GM12864 (cell line): ENCODE results near the gene BOD1L1.

Source experiments
- DNase-seq: peaks from one replicate; pipeline ENCODE4 v3.0.0-alpha.2; 2011; ENCODE audit warnings: low read depth
- H3K4me3 ChIP-seq: 2 replicates; pipeline ENCODE4 v1.5.1; 2011; ENCODE audit warnings: mild to moderate bottlenecking, low read depth, low read length, control low read depth
- CTCF ChIP-seq: IDR thresholded peaks from 2 replicates; pipeline ENCODE4 v1.5.1; 2011; ENCODE audit warnings: low read depth, mild to moderate bottlenecking, moderate library complexity, low read length, control low read depth, inconsistent platforms; ENCODE audit errors: missing control alignments

BOD1L1 gene

GRCh38 chr4:13543839-13544605, 83.5 kb downstream of the BOD1L1 start, which contains the start of gene NKX3-2:
Gene NKX3-2, minus strand, starts transcription at chr4:13544508. Its CDS starts 94 bp downstream, at chr4:13544414.
- TF ChIP-seq CTCF: no peak
- H3K4me3 ChIP-seq: peak within 1 kb of the TSS; percentile 55
- no peak for DNase-seq

- TF ChIP-seq CTCF: no peak
- DNase-seq: no peak
- no peak overlapping the region for H3K4me3 ChIP-seq
Measured at GRCh38 chr4:13543032-13543838, 84.3 kb downstream of the BOD1L1 start.

- no peak for TF ChIP-seq CTCF
- H3K4me3 ChIP-seq: no peak overlapping the region
- DNase-seq: no peak
Measured at GRCh38 chr4:13542577-13543031, 84.9 kb downstream of the BOD1L1 start.

GRCh38 chr4:13541720-13542576, 85.6 kb downstream of the BOD1L1 start:
- peak; percentile 42 for TF ChIP-seq CTCF
- no peak for DNase-seq

GRCh38 chr4:13541176-13541604, 86.3 kb downstream of the BOD1L1 start:
- no peak for TF ChIP-seq CTCF
- no peak overlapping the region for H3K4me3 ChIP-seq
- no peak for DNase-seq

More at GRCh38 chr4:13541720-13542576, 85.6 kb downstream of the BOD1L1 start:
- no peak overlapping the region for H3K4me3 ChIP-seq

GRCh38 chr4:13540446-13541175, 86.9 kb downstream of the BOD1L1 start:
- no peak for DNase-seq
- TF ChIP-seq CTCF: no peak
- H3K4me3 ChIP-seq: no peak overlapping the region
